Neural cell (in vitro differentiated cells): Measurements from ENCODE around the gene DGKA.

Experiments
- EP300 ChIP-seq: fragments of 450-650 bp; conservative IDR thresholded peaks from 2 replicates; pipeline ENCODE4 v1.6.1; 2014; ENCODE audit warnings: antibody characterized with exemption, mild to moderate bottlenecking, moderate library complexity; ENCODE audit not compliant: poor library complexity, severe bottlenecking
- EZH2 ChIP-seq: fragments of 200-600, 300-800 bp; shearing (Covaris generic), sonication (generic); IDR thresholded peaks from 2 replicates; pipeline ENCODE4 v1.6.1; 2014; ENCODE audit warnings: antibody characterized with exemption, low read length, borderline replicate concordance, mild to moderate bottlenecking; ENCODE audit not compliant: insufficient read depth, poor library complexity, severe bottlenecking
- MXI1 ChIP-seq: fragments of 450-650 bp; conservative IDR thresholded peaks from 2 replicates; pipeline ENCODE4 v1.6.1; 2014; ENCODE audit warnings: antibody characterized with exemption, mild to moderate bottlenecking; ENCODE audit not compliant: poor library complexity, severe bottlenecking
- POLR2AphosphoS5 ChIP-seq: IDR thresholded peaks from 2 replicates; pipeline ENCODE4 v1.6.1; 2012
- RAD21 ChIP-seq: fragments of 450-650 bp; conservative IDR thresholded peaks from 2 replicates; pipeline ENCODE4 v1.6.1; 2014; ENCODE audit warnings: antibody characterized with exemption, mild to moderate bottlenecking, moderate library complexity
- SMC3 ChIP-seq: fragments of 450-650 bp; conservative IDR thresholded peaks from 2 replicates; pipeline ENCODE4 v1.6.1; 2014; ENCODE audit warnings: antibody characterized with exemption, mild to moderate bottlenecking, moderate library complexity; ENCODE audit not compliant: poor library complexity
- TAF1 ChIP-seq: IDR thresholded peaks from 2 replicates; pipeline ENCODE4 v1.6.1; 2012; ENCODE audit warnings: low read depth
- TF ChIP-seq, protein P1 (sequence below): fragments of 450-650 bp; IDR thresholded peaks from 2 replicates; pipeline ENCODE4 v1.5.1; 2014; ENCODE audit warnings: antibody characterized with exemption, mild to moderate bottlenecking, moderate library complexity; ENCODE audit not compliant: poor library complexity, severe bottlenecking

DNA sequence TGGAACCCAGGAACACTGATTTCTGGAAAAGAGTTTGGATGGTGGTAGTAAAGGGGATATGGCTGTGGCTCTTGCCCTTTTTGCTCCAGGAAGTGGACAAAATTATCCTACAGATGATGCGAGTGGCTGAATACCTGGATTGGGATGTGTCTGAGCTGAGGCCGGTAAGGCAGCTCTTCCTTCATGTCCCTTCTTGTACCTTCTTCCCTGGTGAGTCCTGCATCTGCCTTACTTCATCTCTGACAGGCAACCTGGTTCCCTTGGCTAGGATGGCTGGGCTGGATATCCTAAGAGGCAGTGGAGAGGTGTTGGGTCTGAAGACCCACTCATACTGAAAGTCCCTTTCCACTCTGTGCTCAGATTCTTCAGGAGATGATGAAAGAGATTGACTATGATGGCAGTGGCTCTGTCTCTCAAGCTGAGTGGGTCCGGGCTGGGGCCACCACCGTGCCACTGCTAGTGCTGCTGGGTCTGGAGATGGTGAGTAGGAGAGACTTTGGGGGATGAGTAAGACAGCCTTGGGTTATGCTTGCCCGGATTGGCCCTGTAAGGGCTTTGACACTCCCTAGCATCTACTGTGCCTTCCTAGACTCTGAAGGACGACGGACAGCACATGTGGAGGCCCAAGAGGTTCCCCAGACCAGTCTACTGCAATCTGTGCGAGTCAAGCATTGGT lies 8.0 kb downstream of the DGKA start:
- TF ChIP-seq, protein P1, sequence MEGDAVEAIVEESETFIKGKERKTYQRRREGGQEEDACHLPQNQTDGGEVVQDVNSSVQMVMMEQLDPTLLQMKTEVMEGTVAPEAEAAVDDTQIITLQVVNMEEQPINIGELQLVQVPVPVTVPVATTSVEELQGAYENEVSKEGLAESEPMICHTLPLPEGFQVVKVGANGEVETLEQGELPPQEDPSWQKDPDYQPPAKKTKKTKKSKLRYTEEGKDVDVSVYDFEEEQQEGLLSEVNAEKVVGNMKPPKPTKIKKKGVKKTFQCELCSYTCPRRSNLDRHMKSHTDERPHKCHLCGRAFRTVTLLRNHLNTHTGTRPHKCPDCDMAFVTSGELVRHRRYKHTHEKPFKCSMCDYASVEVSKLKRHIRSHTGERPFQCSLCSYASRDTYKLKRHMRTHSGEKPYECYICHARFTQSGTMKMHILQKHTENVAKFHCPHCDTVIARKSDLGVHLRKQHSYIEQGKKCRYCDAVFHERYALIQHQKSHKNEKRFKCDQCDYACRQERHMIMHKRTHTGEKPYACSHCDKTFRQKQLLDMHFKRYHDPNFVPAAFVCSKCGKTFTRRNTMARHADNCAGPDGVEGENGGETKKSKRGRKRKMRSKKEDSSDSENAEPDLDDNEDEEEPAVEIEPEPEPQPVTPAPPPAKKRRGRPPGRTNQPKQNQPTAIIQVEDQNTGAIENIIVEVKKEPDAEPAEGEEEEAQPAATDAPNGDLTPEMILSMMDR, result no peak
- TF ChIP-seq EZH2, result no peak
- TF ChIP-seq POLR2AphosphoS5, result no peak
- TF ChIP-seq EP300, result no peak
- no peak for TF ChIP-seq MXI1
- TF ChIP-seq SMC3, result no peak
- TF ChIP-seq TAF1, result no peak
- no peak for TF ChIP-seq RAD21
